Activated naive CD8-positive, alpha-beta T cell treated with anti-CD3 and anti-CD28 coated beads, Interleukin-2, amount 10 ng/mL, durations not matched to agents 7 days and 5 days (primary cell): Measurements from ENCODE around the gene FUT6. TPM values are rescaled to one million over a fixed set of nuclear protein-coding genes. Genes with fewer than 3 reads are reported as not detected.

ENCODE experiments used
- ATAC-seq: fragments of 150-1000 bp; cut with Tn5 transposase; one replicate; pipeline ENCODE4 v1.10.0; 2021; ENCODE audit warnings: low read depth, moderate library complexity
- POLR2A ChIA-PET: fragments of 350-600 bp; sonication (Branson Sonifier 250); formaldehyde crosslinking; loops from one replicate; lab custom pipeline; 2021; ENCODE audit warnings: antibody characterized with exemption; lab: Charles Lee
- DNase-seq: peaks from one replicate; pipeline ENCODE4 v3.0.0; 2021
- H3K27ac Mint-ChIP-seq: one replicate; pipeline ENCODE4 v1.8.0; 2022; ENCODE audit warnings: mild to moderate bottlenecking, mixed read lengths
- H3K27me3 Mint-ChIP-seq: one replicate; pipeline ENCODE4 v1.8.0; 2022; ENCODE audit warnings: mild to moderate bottlenecking, moderate library complexity, mixed read lengths
- H3K36me3 Mint-ChIP-seq: one replicate; pipeline ENCODE4 v1.8.0; 2021; ENCODE audit warnings: mild to moderate bottlenecking, mixed read lengths
- H3K4me1 Mint-ChIP-seq: one replicate; pipeline ENCODE4 v1.8.0; 2021; ENCODE audit warnings: mixed read lengths
- H3K4me3 Mint-ChIP-seq: one replicate; pipeline ENCODE4 v1.8.0; 2022; ENCODE audit warnings: mild to moderate bottlenecking, moderate library complexity, mixed read lengths
- H3K9me3 Mint-ChIP-seq: one replicate; pipeline ENCODE4 v1.8.0; 2021; ENCODE audit warnings: mixed read lengths
- total RNA-seq, 2 experiments: library from RNA; stranded (reverse); gene quantifications; one replicate each; pipeline ENCODE4 v1.2.3, GENCODE V29; 2021

The FUT6 gene
- total RNA-seq, 2 experiments from 2014 or later = 0.75 to 0.91 TPM

- ATAC-seq = no peak
- Mint-ChIP-seq H3K9me3 (no peaks in the 10 kb centered on the region), H3K4me1 (peaks cover 5% of the 10 kb centered on the region), H3K27me3 (peaks cover 2% of the 10 kb centered on the region), H3K4me3 (peak overlapping the region; percentile 99), H3K36me3 (peaks cover 2% of the 10 kb centered on the region), H3K27ac (peak overlapping the region; percentile 100)
- POLR2A ChIA-PET = interaction anchor here (0.5 to 3.5 kb wide), 23 partner anchors 10 to 706 kb away, joined by 3 to 72 read pairs (median 6); partner anchors contain the start of genes CATSPERD, DUS3L, FUT6 and LONP1
- peak; percentile 57 for DNase-seq
These were observed 10.6 kb downstream of the FUT6 start for GRCh38 chr19:5828661-5829566.

- POLR2A ChIA-PET = interaction anchor here (0.5 to 3.5 kb wide), 27 partner anchors 11 to 707 kb away, joined by 3 to 72 read pairs (median 6); partner anchors contain the start of genes CATSPERD, DUS3L, FUT6 and LONP1
- H3K36me3 Mint-ChIP-seq = peaks cover 2% of the 10 kb centered on the region
- H3K4me1 Mint-ChIP-seq = peaks cover 5% of the 10 kb centered on the region
- H3K27ac Mint-ChIP-seq = peak overlapping the region; percentile 100
- H3K27me3 Mint-ChIP-seq = peaks cover 2% of the 10 kb centered on the region
- H3K9me3 Mint-ChIP-seq = no peaks in the 10 kb centered on the region
- DNase-seq (peak; percentile 99), ATAC-seq (peak; percentile 85)
- H3K4me3 Mint-ChIP-seq = peak overlapping the region; percentile 99
These were observed 11.4 kb downstream of the FUT6 start for GRCh38 chr19:5827891-5828660.

GRCh38 chr19:5827342-5827890, 12.1 kb downstream of the FUT6 start:
- POLR2A ChIA-PET = interaction anchor here (0.6 to 3.5 kb wide), 23 partner anchors 11 to 207 kb away, joined by 3 to 72 read pairs (median 6); partner anchors contain the start of genes CATSPERD, DUS3L, FUT6 and LONP1
- ATAC-seq = no peak
- Mint-ChIP-seq H3K36me3 (peaks cover 2% of the 10 kb centered on the region), H3K9me3 (no peaks in the 10 kb centered on the region), H3K27ac (peak overlapping the region; percentile 95), H3K4me1 (peaks cover 5% of the 10 kb centered on the region), H3K27me3 (peaks cover 2% of the 10 kb centered on the region), H3K4me3 (peak overlapping the region; percentile 90)
- DNase-seq = no peak

GRCh38 chr19:5826531-5827341, 12.8 kb downstream of the FUT6 start:
- H3K4me1 Mint-ChIP-seq = peaks cover 5% of the 10 kb centered on the region
- POLR2A ChIA-PET = interaction anchor here (0.8 to 3.5 kb wide), 9 partner anchors 12 to 204 kb away, joined by 3 to 72 read pairs (median 10); partner anchors contain the start of genes CATSPERD, DUS3L, FUT6 and LONP1

GRCh38 chr19:5825178-5825577, 14.3 kb downstream of the FUT6 start:
- Mint-ChIP-seq H3K4me1 (peaks cover 5% of the 10 kb centered on the region), H3K27ac (no peak overlapping the region), H3K36me3 (peaks cover 2% of the 10 kb centered on the region), H3K27me3 (peaks cover 2% of the 10 kb centered on the region), H3K9me3 (no peaks in the 10 kb centered on the region), H3K4me3 (no peak overlapping the region)
- POLR2A ChIA-PET = no interaction called here
- no peak for ATAC-seq
- DNase-seq = no peak

More at GRCh38 chr19:5826531-5827341, 12.8 kb downstream of the FUT6 start:
- Mint-ChIP-seq H3K27me3 (peaks cover 2% of the 10 kb centered on the region), H3K27ac (peak overlapping the region; percentile 95), H3K4me3 (peak overlapping the region; percentile 90), H3K9me3 (no peaks in the 10 kb centered on the region), H3K36me3 (peaks cover 2% of the 10 kb centered on the region)
- DNase-seq = no peak
- ATAC-seq = no peak

- no peak overlapping the region for H3K27ac Mint-ChIP-seq
- DNase-seq (no peak), ATAC-seq (no peak)
- POLR2A ChIA-PET = no interaction called here
- H3K4me1 Mint-ChIP-seq = peaks cover 5% of the 10 kb centered on the region
- H3K27me3 Mint-ChIP-seq = peaks cover 2% of the 10 kb centered on the region
- H3K9me3 Mint-ChIP-seq = no peaks in the 10 kb centered on the region
- H3K4me3 Mint-ChIP-seq = no peak overlapping the region
- peaks cover 2% of the 10 kb centered on the region for H3K36me3 Mint-ChIP-seq
These were observed 14.8 kb downstream of the FUT6 start for GRCh38 chr19:5824751-5825150.

- Mint-ChIP-seq H3K27me3 (peaks cover 2% of the 10 kb centered on the region), H3K27ac (no peak overlapping the region), H3K4me1 (peaks cover 5% of the 10 kb centered on the region), H3K4me3 (no peak overlapping the region), H3K9me3 (no peaks in the 10 kb centered on the region), H3K36me3 (peaks cover 2% of the 10 kb centered on the region)
- POLR2A ChIA-PET = interaction anchor here (0.5 kb wide), 1 partner anchor 72 kb away, joined by 7 read pairs; no protein-coding TSS in a partner anchor
- ATAC-seq = no peak
- DNase-seq = no peak
These were observed 15.8 kb downstream of the FUT6 start for GRCh38 chr19:5823579-5824281.

GRCh38 chr19:5822181-5822844, 17.2 kb downstream of the FUT6 start:
- POLR2A ChIA-PET = no interaction called here
- H3K9me3 Mint-ChIP-seq = no peaks in the 10 kb centered on the region
- DNase-seq = no peak
- H3K27ac Mint-ChIP-seq = no peak overlapping the region
- peaks cover 4% of the 10 kb centered on the region for H3K27me3 Mint-ChIP-seq
- ATAC-seq = no peak
- H3K4me3 Mint-ChIP-seq = no peak overlapping the region
- peaks cover 2% of the 10 kb centered on the region for H3K36me3 Mint-ChIP-seq
- H3K4me1 Mint-ChIP-seq = peaks cover 4% of the 10 kb centered on the region

- Mint-ChIP-seq H3K27me3 (peaks cover 2% of the 10 kb centered on the region), H3K36me3 (no peaks in the 10 kb centered on the region), H3K27ac (no peak overlapping the region), H3K4me1 (peaks cover 2% of the 10 kb centered on the region), H3K9me3 (no peaks in the 10 kb centered on the region), H3K4me3 (no peak overlapping the region)
- ATAC-seq (no peak), DNase-seq (no peak)
- POLR2A ChIA-PET = no interaction called here
These were observed 17.9 kb downstream of the FUT6 start for GRCh38 chr19:5821521-5822180.

GRCh38 chr19:5820785-5821184, 18.7 kb downstream of the FUT6 start:
- Mint-ChIP-seq H3K9me3 (no peaks in the 10 kb centered on the region), H3K4me1 (peaks cover 2% of the 10 kb centered on the region), H3K4me3 (no peak overlapping the region), H3K27me3 (peaks cover 2% of the 10 kb centered on the region), H3K36me3 (no peaks in the 10 kb centered on the region), H3K27ac (peak overlapping the region; percentile 35)
- no peak for DNase-seq
- POLR2A ChIA-PET = interaction anchor here (0.6 to 0.7 kb wide), 3 partner anchors 369 to 1060 kb away, joined by 3 to 5 read pairs (median 4); no protein-coding TSS in a partner anchor
- no peak for ATAC-seq

GRCh38 chr19:5818594-5818993, 20.9 kb downstream of the FUT6 start:
- H3K36me3 Mint-ChIP-seq = no peaks in the 10 kb centered on the region
- peaks cover 2% of the 10 kb centered on the region for H3K27me3 Mint-ChIP-seq
- POLR2A ChIA-PET = no interaction called here
- H3K4me3 Mint-ChIP-seq = no peak overlapping the region
- H3K4me1 Mint-ChIP-seq = peaks cover 2% of the 10 kb centered on the region
- H3K9me3 Mint-ChIP-seq = no peaks in the 10 kb centered on the region
- DNase-seq = no peak
- no peak overlapping the region for H3K27ac Mint-ChIP-seq
- ATAC-seq = no peak
